Rectal smooth muscle tissue (tissue), 1 donor: ENCODE measurements around the gene UPB1.
"Not testable (repeated sequence)": the region's sequence is repeated elsewhere in the genome, so short reads cannot be mapped to it uniquely, and the experiment has no call there.

Experiments
- H3K27ac ChIP-seq: one replicate; pipeline ENCODE4 v1.7.0; 2013; ENCODE audit warnings: low read depth, low read length, inconsistent platforms
- H3K27me3 ChIP-seq: one replicate; pipeline ENCODE4 v1.7.0; 2013; ENCODE audit warnings: low read length; ENCODE audit not compliant: control insufficient read depth, insufficient read depth
- H3K36me3 ChIP-seq: one replicate; pipeline ENCODE4 v1.7.0; 2013; ENCODE audit warnings: low read length; ENCODE audit not compliant: control insufficient read depth, insufficient read depth
- H3K4me1 ChIP-seq: one replicate; pipeline ENCODE4 v1.7.0; 2013; ENCODE audit warnings: low read length; ENCODE audit not compliant: control insufficient read depth, insufficient read depth
- H3K4me3 ChIP-seq: one replicate; pipeline ENCODE4 v1.7.0; 2013; ENCODE audit warnings: low read length
- H3K9ac ChIP-seq: one replicate; pipeline ENCODE4 v1.7.0; 2013; ENCODE audit warnings: low read length

Gene UPB1

DNA sequence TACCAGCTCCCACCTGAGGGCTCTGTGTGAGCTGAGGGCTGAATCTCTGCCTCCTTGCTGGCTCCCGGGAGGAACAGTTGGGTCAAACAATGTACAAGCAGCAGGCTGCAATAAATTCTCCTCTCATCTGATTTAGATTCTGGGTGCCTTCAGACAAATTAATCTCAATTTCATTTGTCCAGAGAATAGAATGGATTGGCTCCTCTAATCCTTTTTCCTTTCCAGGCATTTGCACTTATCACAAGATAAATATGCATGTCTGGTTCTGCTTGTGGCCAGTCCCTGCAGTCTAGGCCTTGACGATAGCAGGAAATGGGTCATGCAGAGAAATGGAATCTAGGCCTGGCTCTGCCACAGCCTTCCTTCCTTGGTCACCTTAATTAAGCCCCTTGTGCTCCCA is 28.7 kb downstream of the UPB1 start:
- Histone ChIP-seq H3K4me3 (no peak overlapping the region), H3K27me3 (no peaks in the 10 kb centered on the region), H3K27ac (no peak overlapping the region), H3K4me1 (peaks cover 5% of the 10 kb centered on the region), H3K9ac (no peak overlapping the region), H3K36me3 (no peaks in the 10 kb centered on the region)

GRCh38 chr22:24525416-24526037 is 30.4 kb downstream of the UPB1 start:
- Histone ChIP-seq H3K4me3 (no peak overlapping the region), H3K9ac (no peak overlapping the region), H3K36me3 (no peaks in the 10 kb centered on the region), H3K4me1 (peaks cover 5% of the 10 kb centered on the region), H3K27ac (no peak overlapping the region), H3K27me3 (no peaks in the 10 kb centered on the region)

- Histone ChIP-seq H3K36me3 (no peaks in the 10 kb centered on the region), H3K4me3 (no peak overlapping the region), H3K27ac (no peak overlapping the region), H3K9ac (no peak overlapping the region), H3K4me1 (peaks cover 5% of the 10 kb centered on the region), H3K27me3 (no peaks in the 10 kb centered on the region)
Measured at GRCh38 chr22:24526191-24526590, 31.1 kb downstream of the UPB1 start.

DNA sequence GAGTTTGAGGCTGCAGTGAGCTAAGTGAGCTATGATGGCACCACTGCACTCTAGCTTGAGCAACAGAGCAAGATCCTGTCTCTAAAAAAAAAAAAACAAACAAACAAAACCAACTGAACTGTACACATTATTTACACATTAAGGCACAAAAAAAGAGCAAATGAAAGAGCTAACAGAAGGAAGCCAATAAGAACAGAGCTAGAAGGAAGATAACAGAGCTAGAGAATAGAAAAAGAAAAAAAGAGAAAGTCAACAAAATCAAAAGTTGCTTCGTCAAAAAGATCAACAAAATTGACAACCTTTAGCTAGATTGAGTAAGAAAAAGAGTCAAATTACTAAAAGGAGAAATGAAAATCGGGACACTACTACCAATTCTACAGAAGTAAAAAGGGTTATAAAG is 34.8 kb downstream of the UPB1 start:
- H3K4me3 ChIP-seq = no peak overlapping the region
- no peak overlapping the region for H3K9ac ChIP-seq
- no peaks in the 10 kb centered on the region for H3K36me3 ChIP-seq
- H3K4me1 ChIP-seq = peaks cover 5% of the 10 kb centered on the region
- H3K27me3 ChIP-seq = no peaks in the 10 kb centered on the region
- H3K27ac ChIP-seq = no peak overlapping the region

DNA sequence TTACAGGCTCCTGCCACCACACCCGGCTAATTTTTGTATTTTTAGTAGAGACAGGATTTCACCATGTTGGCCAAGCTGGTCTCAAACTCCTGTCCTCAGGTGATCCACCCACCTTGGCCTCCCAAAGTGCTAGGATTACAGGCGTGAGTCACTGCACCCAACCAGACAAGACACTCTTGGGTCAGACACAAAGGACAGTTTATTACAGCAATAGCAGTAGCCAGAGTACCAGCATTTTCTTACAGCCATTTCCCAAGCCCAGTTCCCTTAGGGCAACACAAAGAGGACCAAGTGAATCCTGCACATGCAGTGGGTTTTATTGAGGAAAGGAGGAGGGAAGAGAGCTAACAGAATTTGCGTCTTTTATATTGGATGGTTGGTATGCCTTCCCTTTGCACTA is 35.8 kb downstream of the UPB1 start:
- H3K4me3 ChIP-seq, H3K27ac ChIP-seq, H3K27me3 ChIP-seq, H3K4me1 ChIP-seq, H3K36me3 ChIP-seq, H3K9ac ChIP-seq: not testable (repeated sequence)

DNA sequence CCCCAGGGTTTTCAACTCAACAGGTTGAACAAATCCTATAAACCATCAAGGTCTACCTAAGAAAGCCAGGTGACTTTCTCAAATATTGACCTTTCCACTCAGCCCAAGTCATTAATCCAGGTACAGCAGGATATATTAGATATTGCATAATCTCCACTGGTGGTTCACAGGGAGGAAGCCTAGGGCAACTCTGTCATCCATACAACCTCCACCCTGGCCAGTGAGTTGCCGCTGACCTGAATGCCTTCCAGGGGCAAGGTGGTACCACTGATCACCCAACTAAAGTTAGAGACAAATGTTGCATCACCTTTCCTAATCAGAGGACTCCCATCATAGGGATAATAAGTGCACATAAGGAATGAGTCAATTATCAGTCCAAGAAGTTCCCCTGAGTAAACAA is 36.9 kb downstream of the UPB1 start:
- Histone ChIP-seq H3K27ac (no peak overlapping the region), H3K36me3 (no peaks in the 10 kb centered on the region)

DNA sequence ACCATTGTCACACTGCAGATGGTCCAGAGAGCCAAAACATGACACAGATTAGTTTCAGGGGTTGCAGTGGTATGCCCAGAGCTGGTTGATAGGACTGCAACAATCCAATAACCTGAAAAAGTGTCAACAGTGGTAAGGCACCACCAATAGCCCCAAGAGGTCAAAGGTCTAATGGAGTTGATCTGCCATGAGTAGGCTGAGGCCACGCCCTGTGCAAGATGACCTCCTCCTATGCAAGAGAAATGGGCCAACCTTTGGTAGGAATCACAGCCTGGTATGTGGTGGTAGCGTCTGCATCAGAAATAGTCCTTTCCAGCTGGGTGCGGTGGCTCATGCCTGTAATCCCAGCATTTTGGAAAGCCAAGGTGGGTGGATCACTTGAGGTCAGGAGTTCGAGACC is 40.2 kb downstream of the UPB1 start:
- peaks cover 4% of the 10 kb centered on the region for H3K36me3 ChIP-seq
- H3K27ac ChIP-seq = no peak overlapping the region
- H3K27me3 ChIP-seq = no peaks in the 10 kb centered on the region

More for the DNA sequence above, 36.9 kb downstream of the UPB1 start:
- Histone ChIP-seq H3K9ac (no peak overlapping the region), H3K4me3 (no peak overlapping the region), H3K4me1 (no peaks in the 10 kb centered on the region), H3K27me3 (no peaks in the 10 kb centered on the region)

GRCh38 chr22:24536089-24536488 is 41.0 kb downstream of the UPB1 start:
- H3K36me3 ChIP-seq = peaks cover 10% of the 10 kb centered on the region
- H3K9ac ChIP-seq = no peak overlapping the region
- H3K4me1 ChIP-seq = no peaks in the 10 kb centered on the region
- no peak overlapping the region for H3K4me3 ChIP-seq
- no peaks in the 10 kb centered on the region for H3K27me3 ChIP-seq
- H3K27ac ChIP-seq = no peak overlapping the region

More for the DNA sequence above, 40.2 kb downstream of the UPB1 start:
- H3K4me3 ChIP-seq = no peak overlapping the region
- H3K4me1 ChIP-seq = no peaks in the 10 kb centered on the region
- H3K9ac ChIP-seq = no peak overlapping the region

GRCh38 chr22:24540470-24540869 is 45.3 kb downstream of the UPB1 start:
- Histone ChIP-seq H3K36me3 (peaks cover 28% of the 10 kb centered on the region), H3K27me3 (no peaks in the 10 kb centered on the region), H3K27ac (no peak overlapping the region), H3K4me3 (no peak overlapping the region), H3K9ac (no peak overlapping the region), H3K4me1 (peaks cover 9% of the 10 kb centered on the region)

GRCh38 chr22:24541681-24542515 is 46.8 kb downstream of the UPB1 start:
- peaks cover 36% of the 10 kb centered on the region for H3K36me3 ChIP-seq
- H3K4me3 ChIP-seq = no peak overlapping the region
- H3K9ac ChIP-seq = no peak overlapping the region
- no peaks in the 10 kb centered on the region for H3K27me3 ChIP-seq
- no peak overlapping the region for H3K27ac ChIP-seq
- H3K4me1 ChIP-seq = peaks cover 9% of the 10 kb centered on the region

- Histone ChIP-seq H3K27me3 (no peaks in the 10 kb centered on the region), H3K9ac (no peak overlapping the region), H3K4me3 (no peak overlapping the region), H3K27ac (no peak overlapping the region), H3K36me3 (peaks cover 43% of the 10 kb centered on the region), H3K4me1 (peaks cover 9% of the 10 kb centered on the region)
Measured at GRCh38 chr22:24542641-24543040, 47.5 kb downstream of the UPB1 start.

GRCh38 chr22:24543185-24543601 is 48.1 kb downstream of the UPB1 start:
- Histone ChIP-seq H3K4me1 (peaks cover 9% of the 10 kb centered on the region), H3K27ac (no peak overlapping the region)

More at GRCh38 chr22:24543185-24543601, 48.1 kb downstream of the UPB1 start:
- H3K9ac ChIP-seq = no peak overlapping the region
- peaks cover 48% of the 10 kb centered on the region for H3K36me3 ChIP-seq
- H3K27me3 ChIP-seq = no peaks in the 10 kb centered on the region
- H3K4me3 ChIP-seq = no peak overlapping the region
